Erythroblast (primary cell): ENCODE data around the gene PROK1.

Source experiments
- GATA1 ChIP-seq: IDR thresholded peaks from 2 replicates; pipeline ENCODE4 v1.6.1; 2011; ENCODE audit warnings: low read depth, mild to moderate bottlenecking, control low read depth, low read length, moderate library complexity
- POLR2A ChIP-seq: IDR thresholded peaks from 2 replicates; pipeline ENCODE4 v1.6.1; 2011; ENCODE audit warnings: mild to moderate bottlenecking, low read length

DNA sequence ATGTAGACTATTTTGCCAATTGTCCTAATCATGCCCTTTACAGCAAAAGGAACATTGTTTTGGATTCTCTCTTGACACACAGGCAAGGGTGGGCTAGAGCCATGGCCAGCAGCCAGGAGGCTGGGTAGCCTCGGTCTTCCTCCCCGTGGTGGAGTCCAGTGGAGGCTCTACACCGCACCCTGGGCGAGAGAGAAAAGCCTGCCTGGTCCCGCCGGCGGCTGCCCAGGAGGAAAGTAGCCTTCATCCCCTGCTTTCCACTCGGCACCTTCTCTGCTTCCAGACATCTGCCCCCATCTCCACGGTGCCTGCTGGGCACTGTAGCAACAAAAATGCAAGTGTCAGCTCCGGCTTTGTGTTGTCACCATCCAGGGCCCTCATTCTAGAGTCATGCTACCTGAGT is 21.6 kb downstream of the PROK1 start:
- no peak for TF ChIP-seq POLR2A
- TF ChIP-seq GATA1 = no peak
